HUES64 (cell line): ENCODE results near the gene ARID3A.

Source experiments
- H3K27ac ChIP-seq: 2 replicates; pipeline ENCODE4 v1.7.0; 2013; ENCODE audit warnings: low read depth, low read length, inconsistent platforms
- H3K27me3 ChIP-seq: 2 replicates; pipeline ENCODE4 v1.6.1; 2013; ENCODE audit warnings: mild to moderate bottlenecking, low read length; ENCODE audit not compliant: insufficient read depth
- H3K36me3 ChIP-seq: 2 replicates; pipeline ENCODE4 v1.6.1; 2013; ENCODE audit warnings: mild to moderate bottlenecking, low read length; ENCODE audit not compliant: insufficient read depth
- H3K4me1 ChIP-seq: 2 replicates; pipeline ENCODE4 v1.6.1; 2013; ENCODE audit warnings: mild to moderate bottlenecking, low read length, moderate library complexity; ENCODE audit not compliant: insufficient read depth
- H3K4me3 ChIP-seq: 2 replicates; pipeline ENCODE4 v1.5.1; 2013; ENCODE audit warnings: mild to moderate bottlenecking, low read length, moderate library complexity
- H3K9ac ChIP-seq: 2 replicates; pipeline ENCODE4 v1.6.1; 2013; ENCODE audit warnings: mild to moderate bottlenecking, low read depth, low read length
- H3K9me3 ChIP-seq: 2 replicates; pipeline ENCODE4 v1.6.1; 2013; ENCODE audit warnings: low read depth, low read length; ENCODE audit not compliant: insufficient read depth
- WGBS: fragments of 150-250, 120-280 bp; methylation state at CpG from one replicate; pipeline ENCODE4 v1.1.7; 2013; ENCODE audit warnings: missing lambda C conversion rate; 5-methylcytosine and 5-hydroxymethylcytosine counted together

ARID3A gene

GRCh38 chr19:902446-903226, 23.2 kb upstream of the ARID3A start:
- H3K9me3 ChIP-seq: no peaks in the 10 kb centered on the region
- 94% methylated on average over 14 of the region's 14 CpGs for WGBS
- peaks cover 18% of the 10 kb centered on the region for H3K36me3 ChIP-seq
- no peaks in the 10 kb centered on the region for H3K27me3 ChIP-seq
- no peaks in the 10 kb centered on the region for H3K4me1 ChIP-seq
- no peak overlapping the region for H3K4me3 ChIP-seq
- no peak overlapping the region for H3K9ac ChIP-seq
- H3K27ac ChIP-seq: no peak overlapping the region

- H3K27me3 ChIP-seq: no peaks in the 10 kb centered on the region
- WGBS: 77% methylated on average over 32 of the region's 32 CpGs
- no peak overlapping the region for H3K27ac ChIP-seq
- no peak overlapping the region for H3K9ac ChIP-seq
- H3K4me3 ChIP-seq: no peak overlapping the region
- H3K4me1 ChIP-seq: no peaks in the 10 kb centered on the region
- peaks cover 18% of the 10 kb centered on the region for H3K36me3 ChIP-seq
- H3K9me3 ChIP-seq: no peaks in the 10 kb centered on the region
Observed at GRCh38 chr19:903266-903797, 22.5 kb upstream of the ARID3A start.

- Histone ChIP-seq H3K9ac (no peak overlapping the region), H3K27ac (no peak overlapping the region)
- 94% methylated on average over 8 of the region's 8 CpGs for WGBS
Observed at GRCh38 chr19:904545-904944, 21.3 kb upstream of the ARID3A start.

GRCh38 chr19:906480-906879, 19.4 kb upstream of the ARID3A start:
- Histone ChIP-seq H3K4me3 (no peak overlapping the region), H3K27me3 (no peaks in the 10 kb centered on the region), H3K4me1 (0 out of 2 replicates have a peak, but pooled peaks cover 4% of the 10 kb centered on the region), H3K9me3 (no peaks in the 10 kb centered on the region), H3K36me3 (no peaks in the 10 kb centered on the region; the same call in 1 of the 2 replicates), H3K27ac (no peak overlapping the region), H3K9ac (no peak overlapping the region)
- WGBS: 96% methylated on average over 7 of the region's 7 CpGs

More at GRCh38 chr19:904545-904944, 21.3 kb upstream of the ARID3A start:
- Histone ChIP-seq H3K4me1 (0 out of 2 replicates have a peak, but pooled peaks cover 4% of the 10 kb centered on the region), H3K9me3 (no peaks in the 10 kb centered on the region), H3K36me3 (peaks cover 8% of the 10 kb centered on the region), H3K4me3 (no peak overlapping the region), H3K27me3 (no peaks in the 10 kb centered on the region)

GRCh38 chr19:907183-907853, 18.5 kb upstream of the ARID3A start:
- no peaks in the 10 kb centered on the region for H3K9me3 ChIP-seq
- no peak overlapping the region for H3K27ac ChIP-seq
- H3K4me3 ChIP-seq: no peak overlapping the region
- H3K36me3 ChIP-seq: no peaks in the 10 kb centered on the region
- H3K9ac ChIP-seq: no peak overlapping the region
- 0 out of 2 replicates have a peak, but pooled peaks cover 4% of the 10 kb centered on the region for H3K4me1 ChIP-seq
- WGBS: 88% methylated on average over 14 of the region's 14 CpGs
- no peaks in the 10 kb centered on the region for H3K27me3 ChIP-seq

GRCh38 chr19:911197-912033, 14.4 kb upstream of the ARID3A start:
- Histone ChIP-seq H3K27me3 (no peaks in the 10 kb centered on the region), H3K9me3 (no peaks in the 10 kb centered on the region), H3K4me1 (0 out of 2 replicates have a peak, but pooled peaks cover 4% of the 10 kb centered on the region), H3K9ac (no peak overlapping the region), H3K27ac (no peak overlapping the region), H3K36me3 (no peaks in the 10 kb centered on the region), H3K4me3 (peak overlapping the region; percentile 30)
- WGBS: 92% methylated on average over 53 of the region's 54 CpGs

- Histone ChIP-seq H3K27ac (peak overlapping the region; percentile 41; the same call in 1 of the 2 replicates), H3K4me1 (0 out of 2 replicates have a peak, but pooled peaks cover 4% of the 10 kb centered on the region), H3K9ac (0 out of 2 replicates have a peak overlapping the region, but pooled peaks have one; percentile 47), H3K36me3 (no peaks in the 10 kb centered on the region), H3K4me3 (peak overlapping the region; percentile 79), H3K9me3 (no peaks in the 10 kb centered on the region), H3K27me3 (peaks cover 10% of the 10 kb centered on the region)
- WGBS: 14% methylated on average over 49 of the region's 69 CpGs
Observed at GRCh38 chr19:912181-913079, 13.4 kb upstream of the ARID3A start.

GRCh38 chr19:913080-913748, 12.6 kb upstream of the ARID3A start, which contains the start of gene R3HDM4:
Gene R3HDM4 (minus strand): TSS chr19:913219. CDS start chr19:913157, 62 bp downstream.
- no peaks in the 10 kb centered on the region for H3K9me3 ChIP-seq
- H3K4me1 ChIP-seq: 0 out of 2 replicates have a peak, but pooled peaks cover 4% of the 10 kb centered on the region
- peak within 1 kb of the TSS; percentile 79 for H3K4me3 ChIP-seq
- peaks cover 18% of the 10 kb centered on the region for H3K27me3 ChIP-seq
- no peaks in the 10 kb centered on the region for H3K36me3 ChIP-seq
- peak within 1 kb of the TSS; percentile 47; the same call in 1 of the 2 replicates for H3K9ac ChIP-seq
- WGBS: 2% methylated on average over 76 of the region's 76 CpGs
- peak within 1 kb of the TSS; percentile 41; the same call in 1 of the 2 replicates for H3K27ac ChIP-seq

- peaks cover 50% of the 10 kb centered on the region for H3K27me3 ChIP-seq
- H3K9ac ChIP-seq: peak overlapping the region; percentile 38; the same call in 1 of the 2 replicates
- no peaks in the 10 kb centered on the region for H3K36me3 ChIP-seq
- 5% methylated on average over 32 of the region's 35 CpGs for WGBS
- H3K4me3 ChIP-seq: peak overlapping the region; percentile 67
- peaks cover 2% of the 10 kb centered on the region; the same call in 1 of the 2 replicates for H3K4me1 ChIP-seq
- no peaks in the 10 kb centered on the region for H3K9me3 ChIP-seq
- H3K27ac ChIP-seq: no peak overlapping the region
Observed at GRCh38 chr19:916645-917322, 9.1 kb upstream of the ARID3A start.
